ENCODE data around the gene ARHGAP26.

ARHGAP26 gene

GRCh38 chr5:143155455-143155854 is 385.3 kb downstream of the ARHGAP26 start:
- no peak for DNase-seq

- DNase-seq: no peak
These were observed 385.9 kb downstream of the ARHGAP26 start for GRCh38 chr5:143156086-143156485.

GRCh38 chr5:143156572-143156971 is 386.4 kb downstream of the ARHGAP26 start:
- no peak for DNase-seq

- DNase-seq: no peak
These were observed 388.9 kb downstream of the ARHGAP26 start for GRCh38 chr5:143159031-143159430.

- no peak for DNase-seq
These were observed 391.8 kb downstream of the ARHGAP26 start for GRCh38 chr5:143161885-143162540.

GRCh38 chr5:143162810-143163209 is 392.6 kb downstream of the ARHGAP26 start:
- DNase-seq: no peak

- no peak for DNase-seq
These were observed 394.4 kb downstream of the ARHGAP26 start for GRCh38 chr5:143164557-143164956.

- DNase-seq: no peak
These were observed 395.1 kb downstream of the ARHGAP26 start for GRCh38 chr5:143165049-143165880.

- DNase-seq: no peak
These were observed 395.9 kb downstream of the ARHGAP26 start for GRCh38 chr5:143166090-143166489.

GRCh38 chr5:143166661-143167420 is 396.7 kb downstream of the ARHGAP26 start:
- DNase-seq: no peak

- DNase-seq: no peak
These were observed 398.1 kb downstream of the ARHGAP26 start for GRCh38 chr5:143168171-143168741.

- no peak for DNase-seq
These were observed 399.0 kb downstream of the ARHGAP26 start for GRCh38 chr5:143168921-143169810.

GRCh38 chr5:143170104-143170503 is 399.9 kb downstream of the ARHGAP26 start:
- no peak for DNase-seq

- DNase-seq: no peak
These were observed 400.8 kb downstream of the ARHGAP26 start for GRCh38 chr5:143170977-143171376.

- no peak for DNase-seq
These were observed 402.6 kb downstream of the ARHGAP26 start for GRCh38 chr5:143172739-143173138.

GRCh38 chr5:143173139-143173889 is 403.1 kb downstream of the ARHGAP26 start:
- DNase-seq: no peak

- DNase-seq: no peak
These were observed 404.7 kb downstream of the ARHGAP26 start for GRCh38 chr5:143174714-143175398.

- DNase-seq: no peak
These were observed 405.9 kb downstream of the ARHGAP26 start for GRCh38 chr5:143176048-143176447.

GRCh38 chr5:143177263-143177983 is 407.2 kb downstream of the ARHGAP26 start:
- no peak for DNase-seq

GRCh38 chr5:143179126-143179740 is 409.1 kb downstream of the ARHGAP26 start:
- DNase-seq: no peak
